ENCODE results near the gene SLC30A4. TPM values are rescaled to one million over a fixed set of nuclear protein-coding genes. Genes with fewer than 3 reads are reported as not detected.

The SLC30A4 gene
- total RNA-seq, 1 experiment from 2014 or later: 2.7 TPM

GRCh38 chr15:45439521-45440260 lies 82.9 kb downstream of the SLC30A4 start:
- Histone ChIP-seq H3F3A (ENCODE audit: insufficient read depth, low read depth) (no peaks in the 10 kb centered on the region; the same call in 1 of the 2 replicates), H3K9me2 (ENCODE audit: insufficient read depth) (no peaks in the 10 kb centered on the region), H3K27me3 (ENCODE audit: insufficient read depth, low read depth) (no peaks in the 10 kb centered on the region), H3K4me2 (no peak overlapping the region), H3K36me3 (ENCODE audit: low read depth) (no peaks in the 10 kb centered on the region), H3K79me2 (ENCODE audit: low read depth) (no peaks in the 10 kb centered on the region), H4K20me1 (ENCODE audit: insufficient read depth) (no peaks in the 10 kb centered on the region), H3K4me1 (replicated peaks; ENCODE audit: insufficient read depth) (peaks cover 4% of the 10 kb centered on the region), H3K27ac (no peak overlapping the region), H3K9me3 (ENCODE audit: insufficient read depth, low read depth) (no peaks in the 10 kb centered on the region), H3K4me3 (no peak overlapping the region), H2AFZ (no peak overlapping the region)
- TF ChIP-seq CTCF (conservative IDR thresholded peaks at IDR 0.05) (no peak), EZH2 (IDR thresholded peaks at IDR 0.05; ENCODE audit: low read depth) (no peak)
- BruUV-seq (replicated peaks): no TSS peak
- ChIA-PET POLR2A (ENCODE audit: unreplicated experiment) (no interaction called here), CTCF (no interaction called here)
- DNase-seq: no peak
- intact Hi-C loops (cut with micrococcal nuclease; ENCODE audit: unreplicated experiment): no loop called here

GRCh38 chr15:45435124-45435903 lies 87.2 kb downstream of the SLC30A4 start:
- Histone ChIP-seq H3K4me1 (replicated peaks; ENCODE audit: insufficient read depth) (no peaks in the 10 kb centered on the region), H3K4me3 (no peak overlapping the region), H3K27me3 (ENCODE audit: insufficient read depth, low read depth) (no peaks in the 10 kb centered on the region), H3K9me3 (ENCODE audit: insufficient read depth, low read depth) (no peaks in the 10 kb centered on the region), H3F3A (ENCODE audit: insufficient read depth, low read depth) (no peaks in the 10 kb centered on the region), H3K9me2 (ENCODE audit: insufficient read depth) (no peaks in the 10 kb centered on the region), H3K79me2 (ENCODE audit: low read depth) (no peaks in the 10 kb centered on the region), H3K36me3 (ENCODE audit: low read depth) (no peaks in the 10 kb centered on the region), H3K4me2 (no peak overlapping the region), H4K20me1 (ENCODE audit: insufficient read depth) (no peaks in the 10 kb centered on the region), H2AFZ (no peak overlapping the region), H3K27ac (no peak overlapping the region)
- intact Hi-C loops (cut with micrococcal nuclease; ENCODE audit: unreplicated experiment): no loop called here
- no peak for DNase-seq
- TF ChIP-seq EZH2 (IDR thresholded peaks at IDR 0.05; ENCODE audit: low read depth) (no peak), CTCF (conservative IDR thresholded peaks at IDR 0.05) (no peak)
- ChIA-PET POLR2A (ENCODE audit: unreplicated experiment) (interaction anchor here (0.6 kb wide), 1 partner anchor 279 kb away, joined by 8 read pairs; no protein-coding TSS in a partner anchor), CTCF (no interaction called here)
- no TSS peak for BruUV-seq (replicated peaks)

GRCh38 chr15:45434078-45434567 lies 88.4 kb downstream of the SLC30A4 start:
- Histone ChIP-seq H3K79me2 (ENCODE audit: low read depth) (no peaks in the 10 kb centered on the region), H4K20me1 (ENCODE audit: insufficient read depth) (no peaks in the 10 kb centered on the region), H3K9me3 (ENCODE audit: insufficient read depth, low read depth) (no peaks in the 10 kb centered on the region), H3K4me2 (no peak overlapping the region), H3K9me2 (ENCODE audit: insufficient read depth) (no peaks in the 10 kb centered on the region), H3F3A (ENCODE audit: insufficient read depth, low read depth) (no peaks in the 10 kb centered on the region), H3K4me3 (no peak overlapping the region), H2AFZ (no peak overlapping the region), H3K27me3 (ENCODE audit: insufficient read depth, low read depth) (no peaks in the 10 kb centered on the region), H3K36me3 (ENCODE audit: low read depth) (no peaks in the 10 kb centered on the region), H3K27ac (no peak overlapping the region), H3K4me1 (replicated peaks; ENCODE audit: insufficient read depth) (no peaks in the 10 kb centered on the region)
- ChIA-PET POLR2A (ENCODE audit: unreplicated experiment) (no interaction called here), CTCF (no interaction called here)
- no peak for TF ChIP-seq CTCF (conservative IDR thresholded peaks at IDR 0.05)
- TF ChIP-seq EZH2 (IDR thresholded peaks at IDR 0.05; ENCODE audit: low read depth): no peak
- no peak for DNase-seq
- BruUV-seq (replicated peaks): no TSS peak
- intact Hi-C loops (cut with micrococcal nuclease; ENCODE audit: unreplicated experiment): no loop called here

Measured in PC-9 (cell line).